GM18868 (cell line): ENCODE measurements around the gene SPATA12.
"Not testable (repeated sequence)": the region's sequence is repeated elsewhere in the genome, so short reads cannot be mapped to it uniquely, and the experiment has no call there.

Source experiments
- ATAC-seq: cut with Tn5 transposase; IDR thresholded peaks from one replicate; pipeline ENCODE4 v1.9.1; 2021; ENCODE audit warnings: mild to moderate bottlenecking, moderate library complexity; ENCODE audit not compliant: unreplicated experiment

Gene SPATA12

DNA sequence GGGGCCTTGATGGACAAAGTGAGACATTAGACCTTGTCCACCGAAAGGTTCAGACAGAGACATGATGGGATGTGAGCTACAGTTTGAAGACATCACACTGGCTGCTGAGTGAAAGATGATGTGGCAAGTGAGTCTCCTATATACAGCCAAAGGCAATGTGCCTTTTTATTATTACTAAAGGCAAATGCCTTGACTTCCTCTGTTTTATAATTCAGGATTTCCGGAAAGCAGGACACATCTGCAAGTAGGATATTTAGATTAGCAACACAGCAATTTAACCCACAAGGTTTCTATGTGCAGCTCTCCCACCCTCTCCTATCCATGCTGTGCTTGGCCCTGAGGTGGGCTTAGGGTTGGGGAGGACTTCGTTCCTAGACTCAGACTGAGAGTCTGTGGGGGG is 20.7 kb downstream of the SPATA12 start:
- no peak for ATAC-seq

DNA sequence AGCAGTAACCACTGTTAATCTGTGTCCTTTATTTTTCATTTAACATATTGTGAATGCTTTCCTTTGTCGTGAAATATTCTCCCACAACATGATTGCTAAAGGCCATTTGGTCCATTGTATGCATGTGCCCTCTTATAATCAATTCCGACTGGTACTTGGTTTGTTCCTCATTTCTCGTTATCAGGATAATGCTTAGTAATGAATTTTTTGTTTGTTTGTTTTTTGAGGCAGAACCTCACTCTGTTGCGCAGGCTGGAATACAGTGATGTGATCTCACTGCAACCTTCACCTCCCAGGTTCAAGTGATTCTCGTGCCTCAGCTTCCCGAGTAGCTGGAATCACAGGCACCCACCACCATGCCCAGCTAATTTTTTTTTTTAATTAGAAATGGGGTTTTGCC is 22.0 kb downstream of the SPATA12 start:
- no peak for ATAC-seq

GRCh38 chr3:57083266-57083995 is 23.0 kb downstream of the SPATA12 start:
- ATAC-seq = not testable (repeated sequence)

DNA sequence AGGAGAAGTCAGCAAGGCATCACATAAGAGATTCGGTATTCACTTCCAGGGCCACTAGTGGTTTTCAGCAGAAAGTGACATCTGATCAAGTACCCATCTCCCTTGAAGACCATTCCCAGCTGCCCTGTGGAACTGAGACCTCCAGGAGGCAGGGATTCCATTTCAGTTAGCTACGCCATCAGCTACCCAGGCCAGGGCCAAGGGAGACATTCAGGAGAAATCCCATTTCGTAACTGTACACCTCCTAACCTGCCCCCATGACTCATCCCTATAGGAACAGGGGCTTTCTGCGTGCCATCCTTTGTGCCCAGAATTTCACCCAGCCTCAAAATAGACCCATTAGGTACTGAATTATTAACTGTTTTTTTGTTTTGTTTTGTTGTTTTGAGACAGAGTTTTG is 24.7 kb downstream of the SPATA12 start:
- no peak for ATAC-seq

- no peak for ATAC-seq
Measured at GRCh38 chr3:57086201-57086600, 25.7 kb downstream of the SPATA12 start.

DNA sequence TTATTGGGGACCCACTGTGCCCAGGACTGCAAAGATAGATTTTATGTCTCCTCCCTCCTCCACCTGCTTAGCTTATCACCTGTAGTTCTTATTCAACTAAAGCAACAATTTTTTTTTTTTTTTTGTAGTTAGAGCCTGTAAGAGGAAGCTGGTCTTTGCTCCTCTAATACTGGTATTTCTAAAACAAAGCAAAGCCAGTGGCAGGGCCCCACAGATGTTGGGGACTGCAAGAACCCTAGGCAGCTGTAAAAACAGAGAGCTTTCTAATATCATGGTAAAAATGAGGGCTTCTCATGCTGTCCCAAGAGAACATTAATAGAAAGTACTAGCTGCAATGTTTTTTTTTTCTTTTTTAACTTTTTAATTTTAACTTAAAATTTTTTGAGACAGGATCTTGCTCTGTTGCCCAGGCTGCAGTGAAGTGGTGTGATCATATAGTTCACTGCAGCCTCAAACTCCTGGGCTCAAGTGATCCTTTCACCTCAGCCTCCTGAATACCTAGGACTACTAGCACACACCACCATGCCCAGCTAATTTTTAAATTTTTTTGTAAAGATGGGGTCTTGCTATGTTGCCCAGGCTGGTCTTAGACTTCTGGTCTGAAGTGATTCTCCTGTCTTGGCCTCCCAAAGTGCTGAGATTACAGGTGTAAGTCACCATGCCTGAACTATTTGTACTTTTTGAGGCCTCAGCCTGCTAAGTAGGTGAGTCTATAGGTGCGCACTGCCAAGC is 27.1 kb downstream of the SPATA12 start:
- no peak for ATAC-seq

DNA sequence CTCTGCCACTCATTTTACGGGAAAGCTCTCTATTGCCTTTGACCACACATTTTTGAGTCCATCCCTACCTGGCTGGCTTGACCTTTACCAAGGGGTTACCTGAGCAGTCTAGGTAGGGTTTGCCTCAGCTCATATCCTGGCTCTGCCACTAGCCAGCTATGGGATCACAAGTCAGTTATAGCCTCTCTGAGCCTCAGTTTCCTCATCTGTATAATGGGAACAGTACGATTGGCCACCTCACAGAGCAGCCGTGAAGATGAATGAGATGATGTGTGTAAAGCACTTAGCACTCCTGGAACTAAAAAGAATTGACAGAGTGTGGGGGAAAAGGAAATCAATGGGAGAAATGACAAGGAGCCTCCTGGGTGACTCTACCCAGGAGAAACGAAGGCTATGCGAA is 28.0 kb downstream of the SPATA12 start:
- no peak for ATAC-seq

- ATAC-seq = no peak
Measured at GRCh38 chr3:57089043-57089442, 28.6 kb downstream of the SPATA12 start.

GRCh38 chr3:57091521-57092273 is 31.2 kb downstream of the SPATA12 start:
- ATAC-seq = no peak

DNA sequence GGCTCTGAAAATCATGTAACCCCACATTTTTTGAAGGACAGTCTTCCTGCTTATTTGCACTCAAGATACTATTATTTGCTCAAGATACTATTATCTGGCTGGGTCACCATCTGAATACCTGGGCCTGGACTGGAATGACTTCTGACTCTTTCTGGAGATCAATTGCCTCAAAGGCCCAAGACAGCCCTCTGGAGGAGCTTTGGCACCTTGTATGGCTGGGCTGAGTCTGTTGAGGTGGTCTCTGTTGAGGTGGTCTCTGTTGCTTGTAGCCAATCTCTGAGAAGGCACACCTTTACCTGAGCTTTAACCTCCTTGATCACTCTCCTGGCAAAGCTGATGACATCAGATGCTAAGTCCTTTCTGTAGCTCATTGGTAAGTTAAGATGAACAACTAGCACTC is 33.0 kb downstream of the SPATA12 start:
- ATAC-seq = no peak

DNA sequence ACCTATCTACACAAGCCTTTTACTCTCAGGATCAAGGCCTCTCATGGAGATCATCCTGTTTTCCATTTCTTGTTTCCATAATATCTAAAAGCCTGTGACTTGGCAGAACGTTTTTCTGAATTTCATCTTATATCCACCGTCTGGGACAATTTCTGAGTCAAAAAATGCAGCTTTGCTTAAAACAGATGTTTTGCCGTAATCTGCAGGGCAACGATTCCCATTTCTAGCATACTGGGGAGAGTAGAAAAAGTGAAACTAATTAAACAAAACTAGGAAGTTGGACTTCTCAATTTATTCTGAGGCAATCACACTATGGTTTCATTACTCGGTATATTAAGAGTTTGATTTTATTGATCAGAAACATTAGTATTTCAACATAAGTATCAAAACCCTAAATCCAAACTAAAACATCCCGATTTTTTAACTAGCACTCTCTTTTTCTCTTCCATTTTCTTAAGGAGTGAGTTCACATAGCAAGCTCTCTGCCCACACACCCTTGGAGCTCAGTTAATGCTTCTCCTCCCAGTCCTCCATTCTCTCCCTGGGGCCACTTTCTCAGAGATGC is 33.6 kb downstream of the SPATA12 start:
- no peak for ATAC-seq

DNA sequence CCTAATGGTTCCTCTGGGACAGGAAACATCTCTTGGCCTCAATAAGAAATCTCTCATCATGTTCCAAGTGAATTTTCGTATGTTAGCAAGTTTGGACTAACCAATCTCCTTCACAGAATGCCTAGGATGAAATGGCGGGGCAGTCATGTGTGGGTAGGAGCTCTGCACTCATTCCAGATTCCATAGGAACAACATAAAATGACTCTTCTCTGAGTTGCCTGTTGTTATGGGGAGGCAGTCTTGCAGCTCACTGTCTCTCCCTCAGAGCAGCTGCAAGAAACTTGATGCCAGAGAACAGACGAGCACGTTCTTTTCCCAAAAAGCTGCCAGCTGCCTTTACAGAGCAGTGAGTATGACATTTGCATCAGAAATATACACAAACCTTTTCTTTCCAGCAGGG is 34.1 kb downstream of the SPATA12 start:
- ATAC-seq = no peak

DNA sequence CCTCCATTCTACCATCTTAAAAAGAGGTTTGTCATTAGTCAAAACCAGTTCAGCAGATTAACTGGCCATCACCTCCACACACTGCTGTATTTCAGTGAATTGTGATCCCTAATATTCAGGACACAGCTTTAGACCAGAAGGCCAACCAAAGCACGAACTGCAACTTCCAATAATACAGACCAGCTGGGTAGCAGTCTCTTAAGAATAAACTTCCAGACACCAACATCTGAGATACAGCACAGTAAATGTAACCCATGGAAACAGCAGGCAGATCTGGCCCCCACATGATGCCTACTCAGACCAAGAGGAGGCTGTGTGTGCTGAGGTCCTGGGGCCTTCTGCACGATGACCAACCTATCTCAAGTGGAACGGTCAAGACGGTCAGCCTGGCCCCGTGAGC is 34.9 kb downstream of the SPATA12 start:
- ATAC-seq = no peak

- ATAC-seq = no peak
Measured at GRCh38 chr3:57097536-57097935, 37.1 kb downstream of the SPATA12 start.

DNA sequence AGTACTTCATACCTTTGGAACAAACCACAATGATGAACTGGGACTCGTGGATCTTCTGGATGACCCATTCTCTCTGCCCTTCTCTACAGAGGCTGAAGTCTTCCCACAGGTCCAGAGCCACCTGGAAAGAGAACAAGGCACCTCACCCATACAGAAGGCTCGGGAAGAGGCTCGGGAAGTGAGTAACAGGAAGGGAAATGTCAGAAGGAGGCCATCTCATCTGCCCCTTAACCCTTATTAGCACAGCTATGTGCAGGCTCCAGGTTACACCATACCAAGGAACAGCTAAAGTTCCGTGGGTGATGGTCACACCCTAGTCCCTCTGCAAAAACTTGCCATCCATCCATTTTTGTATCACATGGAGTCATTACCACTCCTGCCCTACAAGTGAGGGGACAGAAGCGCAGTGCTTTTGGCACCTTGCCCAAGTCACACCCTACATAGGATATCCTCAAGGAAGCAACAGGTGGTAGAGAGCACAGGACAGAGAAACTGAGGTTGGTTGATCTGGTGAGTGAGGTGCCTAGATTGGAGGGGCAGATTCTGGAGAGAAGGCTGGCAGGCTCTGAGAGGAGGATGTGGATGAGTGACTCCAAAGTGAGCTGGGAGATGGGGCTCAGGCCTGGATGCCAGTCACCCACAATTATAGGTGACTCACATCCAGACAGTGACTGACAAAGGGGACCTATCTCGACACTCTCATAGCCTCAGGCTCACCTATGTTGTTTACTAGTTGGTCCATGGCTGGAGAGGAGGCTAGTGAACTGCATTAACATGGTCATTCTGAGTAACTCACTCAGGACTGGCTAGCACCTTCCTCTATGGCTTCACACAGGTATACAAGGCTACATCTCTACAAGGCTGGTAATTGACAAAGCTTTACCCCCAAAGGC is 38.2 kb downstream of the SPATA12 start:
- ATAC-seq = no peak

DNA sequence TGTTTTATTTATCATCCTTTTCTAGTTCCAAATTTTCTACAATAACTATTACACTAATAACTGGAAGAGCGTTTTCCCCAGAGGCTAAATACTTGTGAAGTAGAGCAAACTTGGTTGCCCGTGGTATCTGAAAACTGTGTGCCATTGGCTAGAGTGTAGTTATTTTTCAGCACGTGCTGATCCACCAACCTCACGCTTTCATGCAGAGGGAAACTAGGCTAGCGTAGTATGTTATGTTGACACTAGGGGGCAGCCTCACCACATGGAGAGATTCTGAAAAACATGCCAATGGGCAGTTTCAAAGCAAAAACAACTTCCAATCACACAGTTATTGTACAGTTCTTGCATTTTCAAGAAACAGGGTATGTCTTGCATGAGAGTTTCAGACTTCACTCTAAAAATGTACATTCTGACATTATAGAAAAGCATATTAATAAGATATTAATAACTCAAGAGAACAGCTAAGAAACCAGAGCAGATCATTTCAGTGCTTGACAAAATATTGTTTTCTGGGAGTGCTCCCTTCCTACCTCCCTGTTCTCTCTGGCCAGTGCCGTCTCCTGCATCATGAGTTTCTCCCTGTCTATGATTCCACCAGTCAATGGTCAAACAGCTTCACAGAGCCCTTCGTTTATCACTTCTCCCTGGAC is 39.7 kb downstream of the SPATA12 start:
- ATAC-seq = peak; percentile 82

DNA sequence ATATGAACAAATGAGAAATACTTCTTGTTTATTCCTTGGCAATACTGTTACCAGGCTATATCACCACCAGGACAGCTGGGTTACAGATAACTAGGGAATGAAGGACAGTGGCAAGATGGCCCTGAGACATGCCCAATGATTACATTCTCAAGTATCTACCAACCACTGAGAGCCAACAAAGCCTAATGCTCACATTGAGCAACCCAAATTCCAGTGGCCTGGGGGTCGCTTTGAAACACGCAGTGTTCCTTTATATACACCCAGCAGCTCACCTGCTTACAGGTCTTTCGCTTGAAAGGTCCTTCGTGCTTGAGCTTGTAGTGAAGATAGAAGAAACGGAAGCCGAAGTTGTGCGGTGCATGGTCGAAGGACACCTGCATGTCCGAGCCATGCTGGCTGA is 45.1 kb downstream of the SPATA12 start:
- no peak for ATAC-seq

DNA sequence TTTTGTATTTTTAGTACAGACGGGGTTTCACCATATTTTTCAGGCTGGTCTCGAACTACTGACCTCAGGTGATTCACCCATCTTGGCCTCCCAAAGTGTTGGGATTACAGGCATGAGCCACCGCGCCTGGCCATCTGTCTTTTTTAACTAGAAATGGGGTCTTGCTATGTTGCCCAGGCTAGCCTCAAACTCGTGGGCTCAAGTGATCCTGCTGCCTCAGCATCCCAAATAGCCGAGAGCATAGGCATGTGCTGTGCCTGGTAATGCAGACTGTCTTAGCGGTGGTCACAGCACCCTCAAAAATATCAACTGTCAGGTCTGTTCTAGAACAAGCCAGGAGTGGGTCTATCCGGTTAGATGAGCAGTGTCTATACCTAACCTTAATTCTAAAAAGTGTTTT is 48.2 kb downstream of the SPATA12 start:
- no peak for ATAC-seq

DNA sequence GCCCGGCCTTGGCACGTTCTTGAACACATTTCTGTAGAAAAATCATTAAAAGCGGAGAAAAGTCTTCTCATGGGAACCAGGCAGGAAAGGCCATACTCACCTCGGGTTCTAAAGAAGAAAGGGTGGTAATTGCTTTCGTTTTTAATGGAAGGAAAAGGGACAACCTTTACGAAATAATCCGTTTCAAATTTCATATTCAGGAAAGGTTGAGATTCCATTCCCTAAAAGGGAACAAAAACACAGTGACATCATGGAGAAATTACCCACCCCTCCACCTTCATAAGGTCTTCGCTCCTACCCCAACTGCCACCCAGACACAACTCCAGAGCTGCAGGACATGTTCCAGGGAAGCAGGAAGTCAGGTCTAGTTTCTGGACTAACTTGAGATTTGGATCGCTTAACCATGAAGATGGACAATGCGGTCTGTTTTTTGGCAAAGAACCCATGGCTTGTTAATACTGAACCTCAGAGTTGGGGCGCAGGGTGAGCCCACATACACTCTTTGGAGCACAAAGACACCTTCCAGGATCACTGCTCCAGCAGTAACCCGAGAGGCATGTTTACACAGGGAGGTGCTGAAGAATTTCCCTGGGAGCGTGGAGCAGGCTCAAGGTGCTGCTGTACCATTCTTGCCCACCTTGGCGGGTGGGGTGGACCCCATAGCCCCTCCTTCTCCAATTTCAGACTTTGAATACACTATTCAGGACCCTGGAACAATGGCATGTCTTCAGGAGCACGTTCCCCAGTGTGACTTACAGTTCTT is 49.2 kb downstream of the SPATA12 start:
- no peak for ATAC-seq
